ENCODE measurements around the gene SECTM1.

The SECTM1 gene

GRCh38 chr17:82321947-82322466 is 11.6 kb downstream of the SECTM1 start:
- no peak for TF ChIP-seq ZNF274 (IDR thresholded peaks at IDR 0.05; ENCODE audit: low read depth, low read length)
- H3K4me3 ChIP-seq (ENCODE audit: low read length): no peak overlapping the region

- no peak overlapping the region; the same call in 1 of the 2 replicates for H3K4me3 ChIP-seq (ENCODE audit: low read length)
- no peak for TF ChIP-seq ZNF274 (IDR thresholded peaks at IDR 0.05; ENCODE audit: low read depth, low read length)
These were observed 12.3 kb downstream of the SECTM1 start for GRCh38 chr17:82320956-82321927.

DNA sequence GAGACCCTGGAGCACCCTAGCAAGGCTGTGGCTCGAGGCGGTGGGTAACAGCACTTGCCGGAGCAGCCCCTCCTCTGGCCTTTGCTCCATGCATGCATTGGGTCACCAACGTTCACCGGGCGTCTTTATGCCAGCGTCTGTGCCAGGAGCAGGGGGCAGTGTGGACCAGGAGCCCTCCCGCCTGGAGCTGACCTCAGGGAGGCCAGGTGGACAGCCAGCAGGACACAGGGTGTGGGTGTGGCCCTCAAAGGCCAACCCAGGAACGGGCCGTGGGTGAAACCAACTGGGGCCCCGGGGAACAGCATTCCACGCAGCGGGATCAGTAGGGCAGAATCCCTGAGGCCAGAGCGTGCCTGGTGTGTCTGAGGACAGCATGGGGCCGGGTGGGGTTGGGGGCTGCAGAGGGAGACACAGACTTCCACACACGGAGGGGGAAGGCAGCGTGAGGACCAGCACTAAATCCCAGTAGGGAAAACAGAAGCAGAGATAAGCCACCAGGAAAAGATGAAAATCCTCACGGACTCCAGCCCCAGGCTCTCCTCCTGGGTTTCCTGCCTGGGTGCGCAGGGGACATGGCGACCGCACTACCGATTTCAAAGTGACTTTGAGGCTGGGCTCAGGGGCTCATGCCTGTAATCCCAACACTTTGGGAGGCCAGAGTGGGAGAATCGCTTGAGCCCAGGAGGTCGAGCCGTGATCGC is 13.3 kb downstream of the SECTM1 start:
- TF ChIP-seq ZNF274 (IDR thresholded peaks at IDR 0.05; ENCODE audit: low read depth, low read length): no peak
- H3K4me3 ChIP-seq (ENCODE audit: low read length): no peak overlapping the region

DNA sequence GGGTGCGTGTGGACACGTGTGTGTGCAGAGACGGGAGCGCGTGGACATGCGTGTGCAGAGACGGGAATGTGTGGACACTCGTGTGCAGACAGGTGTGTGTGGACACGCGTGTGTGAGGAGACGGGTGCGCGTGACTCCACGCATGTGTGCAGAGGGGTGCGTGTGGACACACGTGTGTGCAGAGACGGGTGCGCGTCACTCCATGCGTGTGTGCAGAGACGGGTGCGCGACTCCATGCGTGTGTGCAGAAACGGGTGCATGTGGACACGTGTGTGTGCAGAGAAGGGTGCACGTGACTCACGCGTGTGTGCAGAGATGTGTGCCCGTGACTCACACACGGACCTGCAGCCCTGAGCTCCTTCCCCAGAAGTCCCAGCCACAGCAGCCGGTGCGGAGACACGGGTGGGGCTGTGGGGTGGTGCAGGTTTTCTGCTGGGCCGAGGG is 13.9 kb downstream of the SECTM1 start:
- no peak overlapping the region for H3K4me3 ChIP-seq (ENCODE audit: low read length)
- no peak for TF ChIP-seq ZNF274 (IDR thresholded peaks at IDR 0.05; ENCODE audit: low read depth, low read length)

- no peak overlapping the region for H3K4me3 ChIP-seq (ENCODE audit: low read length)
- no peak for TF ChIP-seq ZNF274 (IDR thresholded peaks at IDR 0.05; ENCODE audit: low read depth, low read length)
These were observed 14.6 kb downstream of the SECTM1 start for GRCh38 chr17:82318772-82319606.

GRCh38 chr17:82318169-82318498 is 15.4 kb downstream of the SECTM1 start:
- no peak overlapping the region for H3K4me3 ChIP-seq (ENCODE audit: low read length)
- TF ChIP-seq ZNF274 (IDR thresholded peaks at IDR 0.05; ENCODE audit: low read depth, low read length): no peak

DNA sequence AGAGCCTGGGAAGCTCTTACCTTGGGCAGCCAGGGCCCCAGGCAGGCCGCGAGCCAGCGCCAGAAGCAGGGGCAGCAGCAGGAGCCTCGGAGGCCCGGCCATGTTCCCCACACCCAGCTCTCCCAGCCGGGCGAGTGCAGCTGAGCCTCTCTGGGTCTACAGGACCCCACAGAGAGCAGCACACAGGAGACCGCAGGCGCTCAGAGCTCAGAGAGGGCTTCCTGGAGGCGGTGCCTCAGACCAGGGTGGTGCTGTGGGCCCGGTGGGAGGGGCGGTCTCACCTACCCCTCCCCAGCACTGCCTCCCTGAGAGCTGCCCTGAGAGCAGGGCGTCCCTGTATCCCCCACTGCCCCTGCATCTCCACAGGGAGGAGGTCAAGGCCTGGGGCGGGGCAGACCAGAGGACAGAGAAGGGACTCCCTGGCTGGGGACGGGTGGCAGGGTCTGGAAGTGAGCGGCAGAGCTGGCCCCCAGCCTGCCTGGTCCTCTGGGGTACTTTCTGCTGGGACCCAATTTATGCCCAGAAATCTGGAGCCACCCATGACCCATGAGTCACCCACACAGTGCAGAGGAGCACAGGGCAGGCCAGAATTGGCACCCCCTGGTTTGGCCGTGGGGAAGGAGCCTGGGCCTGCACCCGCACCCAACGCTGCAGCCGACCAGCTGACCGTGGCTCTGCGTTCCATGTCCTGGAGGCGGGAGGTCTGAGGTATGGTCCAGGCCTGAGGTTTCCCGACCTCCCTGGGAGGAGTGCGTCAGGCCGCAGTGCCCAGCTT is 16.0 kb downstream of the SECTM1 start, which contains the start of gene CD7:
Gene CD7, minus strand, starts transcription at position 215 of the 775 bp plus-strand sequence. Its CDS starts 113 bp downstream, at position 102.
- TF ChIP-seq ZNF274 (IDR thresholded peaks at IDR 0.05; ENCODE audit: low read depth, low read length): no peak
- no peak within 1 kb of the TSS for H3K4me3 ChIP-seq (ENCODE audit: low read length)

GRCh38 chr17:82316651-82317393 is 16.7 kb downstream of the SECTM1 start:
- H3K4me3 ChIP-seq (ENCODE audit: low read length): no peak overlapping the region

DNA sequence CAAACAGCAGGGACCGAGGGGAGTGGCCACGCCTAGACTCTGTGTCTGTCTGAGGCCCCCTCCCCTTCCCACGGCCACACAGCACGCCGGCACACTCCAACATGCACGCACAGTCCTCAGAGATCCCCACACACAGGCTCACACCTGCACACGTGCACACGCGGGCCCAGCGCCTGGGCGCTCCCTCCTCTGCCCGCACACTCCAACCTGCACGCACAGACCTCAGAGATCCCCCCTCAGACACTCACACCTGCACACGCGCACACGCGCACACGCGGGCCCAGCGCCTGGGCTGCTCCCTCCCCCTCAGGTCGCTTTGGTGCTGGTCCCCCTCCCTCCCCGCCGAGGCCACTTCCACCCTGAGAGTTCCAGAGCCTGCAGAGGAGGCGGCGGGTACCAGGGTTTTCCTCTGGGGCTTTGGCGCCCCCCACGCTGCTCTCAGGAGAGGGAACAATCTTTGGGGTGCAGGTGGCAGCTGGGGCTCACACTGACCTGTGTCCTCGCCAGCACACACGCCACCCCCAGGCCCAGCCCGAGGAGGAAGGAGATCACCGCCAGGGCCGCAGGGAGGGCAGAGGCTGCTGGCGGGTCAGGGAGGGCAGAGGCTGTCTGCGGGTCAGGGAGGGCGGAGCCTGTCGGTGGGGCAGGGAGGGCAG is 17.7 kb downstream of the SECTM1 start:
- no peak overlapping the region for H3K4me3 ChIP-seq (ENCODE audit: low read length)
- no peak for TF ChIP-seq ZNF274 (IDR thresholded peaks at IDR 0.05; ENCODE audit: low read depth, low read length)

More at GRCh38 chr17:82316651-82317393, 16.7 kb downstream of the SECTM1 start:
- TF ChIP-seq ZNF274 (IDR thresholded peaks at IDR 0.05; ENCODE audit: low read depth, low read length): no peak

DNA sequence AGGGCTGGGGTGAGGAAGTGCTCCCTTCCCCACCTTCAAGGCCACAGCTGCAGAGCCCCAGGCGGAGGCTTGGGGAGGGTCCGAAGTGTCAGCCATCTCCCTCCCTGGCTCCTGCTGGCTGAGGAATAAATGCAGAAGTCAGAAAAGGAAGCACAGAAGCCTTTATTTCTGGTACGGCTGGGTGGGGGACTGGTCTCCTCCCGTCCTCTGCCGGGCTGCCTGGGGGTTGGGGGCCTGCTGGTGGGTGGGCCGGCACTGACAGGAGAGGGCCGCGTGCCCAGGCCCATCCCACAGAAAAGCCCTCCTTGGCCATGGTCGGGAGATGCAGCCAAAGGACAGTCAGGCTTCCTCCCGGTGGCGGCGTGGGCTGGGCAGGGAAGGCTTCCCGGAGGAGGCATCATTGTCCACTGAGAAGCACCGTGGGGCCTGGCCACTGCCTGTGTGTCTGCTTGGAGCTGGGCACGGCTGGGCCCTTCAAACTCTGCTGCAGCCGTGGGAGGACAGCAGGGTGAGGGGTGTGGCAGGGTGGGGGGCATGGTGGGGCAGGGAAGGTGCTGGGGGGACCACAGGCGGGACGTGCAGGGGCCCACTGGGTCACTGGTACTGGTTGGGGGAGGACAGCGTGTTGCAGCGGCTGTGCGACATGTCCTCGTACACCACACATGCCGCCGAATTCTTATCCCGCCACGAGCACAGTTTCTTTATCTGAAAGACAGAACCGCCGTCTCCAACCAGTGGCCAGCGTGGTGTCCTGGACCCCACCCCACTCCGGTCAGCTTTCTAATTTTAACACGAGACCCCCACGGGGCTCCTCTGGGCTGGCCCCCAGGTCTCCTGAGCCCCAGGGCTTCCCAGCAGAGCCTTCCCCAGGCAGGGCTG is 18.6 kb downstream of the SECTM1 start:
- no peak for TF ChIP-seq ZNF274 (IDR thresholded peaks at IDR 0.05; ENCODE audit: low read depth, low read length)

More for the DNA sequence above, 18.6 kb downstream of the SECTM1 start:
- no peak overlapping the region for H3K4me3 ChIP-seq (ENCODE audit: low read length)
